Measurements from ENCODE around the gene SNX8.

Gene SNX8

DNA sequence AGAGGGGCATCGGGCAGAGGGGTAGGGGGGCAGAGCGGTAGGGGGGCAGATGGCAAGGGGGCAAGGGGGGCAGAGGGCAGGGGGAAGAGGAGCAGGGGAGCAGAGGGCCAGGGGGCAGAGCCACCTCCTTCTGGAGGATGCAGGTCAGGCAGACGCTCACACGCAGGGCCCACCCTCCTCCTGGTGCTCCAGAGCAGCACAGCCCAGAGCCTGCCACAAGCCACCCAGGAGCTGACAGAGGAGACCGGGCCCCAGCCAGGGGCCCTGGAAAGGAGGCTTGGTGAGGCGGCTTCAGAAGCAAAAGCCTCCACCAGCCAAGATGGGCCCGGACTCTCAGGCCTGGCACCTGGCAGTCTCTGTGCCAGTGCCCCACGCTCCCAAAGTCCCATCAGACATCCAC lies 94.6 kb downstream of the SNX8 start:
- no peak for DNase-seq

GRCh38 chr7:2219136-2219535 lies 95.1 kb downstream of the SNX8 start:
- no peak for DNase-seq

DNA sequence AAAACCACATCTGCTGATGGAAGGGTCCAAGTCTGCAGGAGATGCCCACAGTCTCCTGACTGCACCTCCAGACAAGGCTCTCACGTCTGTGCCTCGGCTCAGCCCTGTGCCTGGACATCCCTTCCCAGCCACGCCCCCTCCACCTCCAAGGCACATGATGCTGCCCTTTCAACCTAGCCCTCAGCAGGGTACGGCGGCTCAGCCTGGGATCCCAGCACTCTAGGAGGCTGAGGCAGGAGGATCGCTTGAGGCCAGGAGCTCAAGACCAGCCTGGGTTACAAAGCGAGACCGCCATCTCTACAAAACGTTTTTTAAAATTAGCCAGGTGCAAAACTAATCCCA lies 95.8 kb downstream of the SNX8 start:
- no peak for DNase-seq

DNA sequence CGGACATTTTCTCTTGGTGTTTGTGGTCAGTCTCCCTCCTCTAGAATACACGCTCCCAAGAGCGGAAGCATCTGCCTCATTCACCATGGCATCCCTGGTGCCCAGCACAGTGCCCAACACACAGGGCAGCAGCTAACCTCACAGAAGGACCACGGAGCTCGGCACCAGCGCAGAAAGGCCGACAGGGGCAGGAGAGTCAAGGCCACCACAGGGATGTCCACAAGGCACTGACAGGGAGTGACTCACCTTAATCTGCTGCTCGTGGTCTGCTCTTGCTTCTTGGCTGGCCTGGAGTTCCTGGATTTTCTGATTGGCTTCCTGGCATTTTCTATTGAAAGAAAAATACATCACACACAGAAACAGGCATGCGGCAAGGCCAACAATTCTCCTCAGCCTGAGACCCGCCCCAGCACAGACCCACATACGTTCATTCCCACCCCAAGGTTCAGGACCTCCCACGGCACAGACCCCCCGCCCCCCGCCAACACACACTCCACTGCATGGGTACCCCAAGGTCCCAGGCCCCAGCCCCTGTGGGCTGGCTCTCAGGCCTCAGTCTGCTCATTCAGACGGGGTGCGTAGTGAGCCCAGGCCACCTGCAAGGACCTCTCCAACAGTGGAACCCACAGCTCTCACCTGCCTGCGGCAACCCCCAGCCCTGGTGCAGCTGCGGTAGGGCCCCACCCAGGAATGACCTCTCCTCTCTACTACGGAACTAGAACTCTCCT lies 96.4 kb downstream of the SNX8 start:
- DNase-seq, result no peak

- no peak for DNase-seq
Measured at GRCh38 chr7:2217206-2217605, 97.0 kb downstream of the SNX8 start.

DNA sequence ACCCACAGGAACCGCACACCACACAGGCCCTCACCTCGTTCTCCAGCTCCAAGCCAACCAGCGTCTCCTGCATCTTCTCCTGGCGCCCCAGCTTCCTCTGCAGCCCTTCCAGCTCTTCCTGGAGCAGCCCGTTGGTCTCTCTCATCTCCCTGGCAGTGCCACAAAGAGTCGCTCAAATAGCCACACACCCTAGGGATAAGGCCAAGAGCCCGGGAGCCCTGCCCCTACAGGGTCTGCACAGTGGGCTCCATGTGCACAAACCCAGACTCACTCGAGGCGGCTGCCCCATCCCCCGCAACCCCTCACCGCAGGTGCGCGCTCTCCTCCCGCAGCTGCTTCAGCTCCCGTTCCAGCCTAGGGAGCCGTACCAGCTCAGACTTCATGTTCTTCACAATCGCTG lies 98.4 kb downstream of the SNX8 start:
- no peak for DNase-seq

DNA sequence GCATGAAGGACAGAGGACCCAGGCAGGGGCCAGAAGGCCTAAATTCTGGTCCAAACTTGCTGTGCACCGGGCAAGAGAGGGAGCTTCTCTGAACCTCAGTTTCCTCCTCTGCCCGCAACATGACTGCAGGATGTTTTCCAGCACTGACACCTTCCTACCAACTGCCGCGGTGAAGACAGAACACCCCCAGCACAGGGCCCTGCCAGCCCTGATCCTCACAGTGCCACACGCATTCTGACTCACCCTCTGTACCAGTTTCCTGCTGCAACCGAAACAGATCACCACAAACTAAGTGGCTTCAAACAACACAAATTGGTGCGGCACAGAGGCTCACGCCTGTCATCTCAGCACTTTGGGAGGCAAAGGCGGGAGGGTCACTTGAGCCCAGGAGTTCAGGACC lies 99.6 kb downstream of the SNX8 start:
- DNase-seq, result no peak

DNA sequence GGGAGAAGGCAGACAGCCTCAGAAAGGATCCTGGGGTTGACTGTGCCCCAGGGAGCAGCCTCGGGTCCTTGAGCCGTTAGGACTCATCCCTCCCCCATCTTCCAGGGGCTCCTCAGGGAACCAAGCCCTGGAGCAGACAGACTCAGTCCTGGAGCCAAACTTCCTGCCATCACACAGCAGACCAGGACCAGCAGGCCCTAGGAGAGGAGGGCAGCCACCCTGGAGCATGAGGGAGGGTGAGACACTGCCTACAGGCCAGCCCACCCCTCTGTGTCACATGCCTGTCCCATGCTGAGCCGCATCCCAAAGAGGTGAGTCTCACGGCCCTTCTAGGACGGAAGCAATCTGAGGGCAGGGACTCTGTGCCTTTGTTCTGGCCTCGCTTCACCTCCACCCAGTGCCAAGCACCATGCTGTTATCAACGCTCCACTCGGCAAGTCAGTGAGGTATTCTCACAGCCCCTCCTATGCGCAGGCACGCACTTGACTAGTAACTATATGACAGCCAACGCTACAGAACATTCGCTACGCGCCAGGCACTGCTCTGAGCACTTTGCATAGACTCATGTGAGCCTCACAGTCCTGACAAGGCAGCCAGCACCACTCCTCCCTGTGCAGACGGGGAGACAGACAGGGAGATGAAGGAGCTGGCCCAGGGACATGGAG lies 100.6 kb downstream of the SNX8 start:
- DNase-seq, result no peak

- no peak for DNase-seq
Measured at GRCh38 chr7:2212906-2213305, 101.3 kb downstream of the SNX8 start.

GRCh38 chr7:2211926-2212325 lies 102.3 kb downstream of the SNX8 start:
- no peak for DNase-seq

DNA sequence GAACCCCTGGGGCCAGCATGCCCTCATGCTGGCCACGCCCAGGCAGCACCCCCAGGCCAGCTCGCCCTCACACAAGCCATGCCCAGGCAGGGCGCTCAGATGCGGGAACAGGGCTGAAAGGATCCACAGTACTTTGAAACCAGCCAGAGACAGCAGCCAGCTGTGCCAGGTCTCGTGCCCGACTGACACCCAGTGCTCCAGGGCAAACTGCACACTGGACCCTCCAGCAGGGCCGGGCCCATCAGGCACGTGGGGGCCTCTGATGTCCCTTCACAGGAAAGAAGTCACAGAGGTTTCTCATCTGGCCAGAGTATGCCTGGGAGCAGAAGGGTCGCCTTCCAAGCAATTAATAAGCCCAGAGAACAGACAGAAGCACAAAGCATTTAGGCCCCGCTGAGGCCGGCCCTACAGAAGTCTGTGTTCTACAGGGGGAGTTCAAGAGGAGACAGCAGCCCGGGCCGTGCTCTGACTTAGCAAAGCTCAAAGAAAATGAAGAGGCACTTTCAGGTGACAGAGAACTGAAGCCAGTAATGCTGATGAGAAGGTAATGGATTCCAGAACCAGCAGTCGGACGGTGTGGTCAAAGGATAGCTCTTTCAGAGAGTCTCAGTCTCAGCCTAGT lies 102.9 kb downstream of the SNX8 start:
- no peak for DNase-seq

DNA sequence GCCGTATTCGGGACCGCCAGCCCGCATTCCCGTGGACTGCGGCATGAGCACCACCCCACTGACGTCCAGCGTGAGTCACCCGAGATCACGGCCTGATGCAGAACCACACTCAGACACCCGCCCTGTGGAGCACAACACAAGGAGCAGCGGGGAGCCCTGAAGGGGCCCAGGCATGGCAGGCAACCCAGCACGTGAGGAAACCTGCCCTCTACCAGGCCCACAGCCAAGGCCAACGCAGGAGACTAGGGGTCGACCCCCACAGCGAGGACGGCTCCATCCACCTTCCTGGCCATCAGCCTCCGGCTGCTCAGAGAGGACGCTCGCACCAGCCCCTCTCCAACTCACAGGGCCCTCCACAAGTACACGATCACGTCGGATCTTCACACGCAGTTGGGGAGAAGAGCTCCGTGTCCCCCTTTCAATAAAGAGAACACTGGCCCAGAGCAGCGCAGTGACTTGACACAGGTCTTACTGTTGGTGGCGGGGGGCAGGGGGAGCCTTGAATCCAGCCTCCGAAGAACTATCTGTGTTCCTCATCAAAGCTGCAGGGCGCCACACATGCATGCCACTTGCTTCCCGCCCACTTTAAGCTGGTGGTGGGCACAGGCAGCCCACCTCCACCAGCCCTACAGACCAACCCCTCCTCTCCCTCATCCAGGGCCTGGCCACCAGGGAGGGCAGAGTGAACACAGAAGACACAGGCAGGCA lies 103.5 kb downstream of the SNX8 start:
- DNase-seq, result no peak

DNA sequence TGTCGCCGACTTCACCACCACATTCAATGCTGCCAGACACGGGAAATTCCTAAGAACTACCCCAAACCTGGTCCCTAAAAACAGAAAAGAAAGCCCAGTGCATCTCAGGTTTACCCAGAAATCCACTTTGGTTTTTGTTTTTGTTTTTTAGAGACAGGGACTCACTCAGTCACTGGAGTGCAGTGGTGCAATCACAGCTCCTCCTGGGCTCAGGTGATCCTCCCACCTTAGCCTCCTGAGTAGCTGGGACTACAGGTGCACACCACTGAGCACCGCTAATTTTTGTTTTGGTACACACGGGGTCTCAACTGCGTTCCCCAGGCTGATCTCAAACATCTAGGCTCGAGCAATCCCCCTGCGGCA lies 104.3 kb downstream of the SNX8 start:
- DNase-seq, result no peak

DNA sequence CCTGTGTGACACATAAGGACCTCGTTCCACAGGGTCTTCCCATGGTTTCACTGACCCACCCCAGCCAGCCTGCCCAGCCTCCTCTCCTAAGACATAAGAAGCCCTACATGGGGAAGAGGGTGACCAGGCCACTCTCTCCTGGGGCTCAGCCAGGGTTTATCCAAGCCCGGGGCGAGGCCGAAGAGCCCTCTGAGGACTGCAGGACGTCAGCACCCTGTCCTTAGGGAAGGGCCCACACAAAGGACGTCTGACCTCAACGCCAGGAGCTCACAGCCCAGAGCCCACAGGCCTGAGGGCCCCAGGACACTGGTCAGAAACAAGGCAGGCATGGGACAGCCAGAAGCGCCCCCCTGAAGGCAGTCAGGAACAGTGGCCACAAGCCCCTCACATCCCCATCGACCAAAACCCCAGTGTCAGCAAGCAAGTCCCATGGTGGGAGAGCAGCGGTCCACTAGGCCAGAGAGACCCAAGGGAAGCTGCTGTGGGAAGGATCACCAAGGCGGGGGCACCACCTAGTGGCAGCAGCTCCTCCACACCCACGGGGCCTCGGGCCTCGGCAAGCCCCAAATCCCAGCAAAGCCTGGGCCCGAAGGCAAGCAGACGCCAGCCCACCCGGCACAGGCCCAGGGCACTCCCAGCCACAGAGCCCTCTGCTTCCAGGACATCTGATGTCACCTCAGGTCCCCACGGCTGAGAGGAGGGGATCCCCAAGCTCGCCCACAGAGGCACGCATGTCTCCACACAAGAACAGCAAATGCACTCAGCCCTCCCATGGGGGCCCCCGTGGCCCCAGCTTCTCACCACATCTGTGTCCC lies 104.9 kb downstream of the SNX8 start:
- peak; percentile 1 to 15 for DNase-seq

- no peak for DNase-seq
Measured at GRCh38 chr7:2208712-2209111, 105.5 kb downstream of the SNX8 start.

DNA sequence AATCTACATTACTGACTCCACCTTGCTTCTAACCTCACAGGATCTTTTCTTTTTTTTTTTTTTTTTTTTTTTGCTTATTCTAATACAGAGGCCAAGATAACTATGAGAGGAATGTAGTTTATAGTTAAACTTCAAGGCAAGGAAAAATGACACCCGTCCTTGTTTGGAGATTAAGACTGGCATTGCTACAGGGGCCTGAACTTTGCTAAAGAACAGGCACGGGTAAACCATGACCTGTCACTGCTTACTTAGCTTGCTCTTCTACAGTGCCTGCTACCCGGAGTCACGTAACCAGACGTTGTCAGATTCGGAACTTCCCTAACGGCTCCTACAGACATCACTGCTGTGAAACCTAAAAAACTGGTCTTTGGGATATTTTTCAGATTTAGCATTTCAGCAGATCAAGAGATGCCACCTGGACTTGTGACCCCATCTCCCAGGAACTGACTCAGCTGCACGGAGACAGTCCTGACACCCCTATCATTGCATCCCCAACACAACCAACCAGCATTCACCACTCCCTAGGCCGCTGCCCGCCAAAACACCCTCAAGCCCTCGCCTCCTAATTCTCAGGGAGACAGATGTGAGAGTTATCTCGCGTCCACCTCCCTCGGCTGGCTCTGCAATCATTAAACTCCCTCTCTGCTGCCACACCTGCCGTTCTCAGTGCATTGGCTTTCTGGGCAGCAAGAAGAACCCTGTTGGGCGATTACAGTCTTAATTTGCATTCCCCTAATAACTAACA lies 109.0 kb downstream of the SNX8 start:
- no peak for DNase-seq

DNA sequence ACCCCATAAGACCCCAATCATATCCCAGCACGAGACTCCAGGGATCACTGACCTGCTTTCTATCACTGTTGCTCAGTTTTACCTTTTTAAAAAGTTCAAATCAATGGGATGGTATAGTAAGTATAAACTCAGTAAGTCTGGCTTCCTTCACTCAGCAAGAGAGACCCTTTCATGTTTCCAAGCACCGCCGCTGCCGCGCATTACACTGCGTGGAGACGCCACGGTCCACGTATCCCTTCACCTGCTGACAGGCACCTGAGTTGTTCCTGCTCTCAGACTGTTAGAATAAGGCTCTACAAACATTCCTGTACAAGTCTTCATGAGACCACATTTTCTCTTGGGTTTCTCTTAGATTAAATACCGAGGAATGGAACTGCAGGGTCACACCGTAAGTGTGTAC lies 109.8 kb downstream of the SNX8 start:
- no peak for DNase-seq

DNA sequence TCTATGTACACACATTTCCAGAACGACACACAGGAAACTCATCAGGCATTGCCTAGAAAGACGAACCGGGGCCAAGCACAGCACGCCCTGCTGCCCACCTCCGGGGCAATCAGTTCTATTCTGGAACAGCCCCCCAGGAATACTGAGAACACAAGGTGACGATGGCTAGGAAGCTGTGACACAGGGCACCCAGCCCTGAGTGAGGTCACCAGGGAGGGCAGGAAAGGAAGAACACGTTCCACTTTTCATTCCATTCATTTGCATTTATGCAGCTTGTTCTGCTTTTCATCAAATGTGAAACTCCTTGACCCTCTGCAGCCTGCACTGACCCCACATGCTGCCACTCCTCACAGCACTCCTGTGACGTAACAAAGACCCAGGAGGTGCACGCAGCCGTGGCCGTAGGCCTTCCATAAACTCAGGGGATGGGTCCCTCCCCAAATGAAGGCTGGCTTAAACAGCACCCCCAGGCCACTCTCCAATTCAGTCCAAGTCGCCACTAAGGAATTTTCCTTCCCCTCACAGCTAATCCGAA lies 110.4 kb downstream of the SNX8 start:
- no peak for DNase-seq

DNA sequence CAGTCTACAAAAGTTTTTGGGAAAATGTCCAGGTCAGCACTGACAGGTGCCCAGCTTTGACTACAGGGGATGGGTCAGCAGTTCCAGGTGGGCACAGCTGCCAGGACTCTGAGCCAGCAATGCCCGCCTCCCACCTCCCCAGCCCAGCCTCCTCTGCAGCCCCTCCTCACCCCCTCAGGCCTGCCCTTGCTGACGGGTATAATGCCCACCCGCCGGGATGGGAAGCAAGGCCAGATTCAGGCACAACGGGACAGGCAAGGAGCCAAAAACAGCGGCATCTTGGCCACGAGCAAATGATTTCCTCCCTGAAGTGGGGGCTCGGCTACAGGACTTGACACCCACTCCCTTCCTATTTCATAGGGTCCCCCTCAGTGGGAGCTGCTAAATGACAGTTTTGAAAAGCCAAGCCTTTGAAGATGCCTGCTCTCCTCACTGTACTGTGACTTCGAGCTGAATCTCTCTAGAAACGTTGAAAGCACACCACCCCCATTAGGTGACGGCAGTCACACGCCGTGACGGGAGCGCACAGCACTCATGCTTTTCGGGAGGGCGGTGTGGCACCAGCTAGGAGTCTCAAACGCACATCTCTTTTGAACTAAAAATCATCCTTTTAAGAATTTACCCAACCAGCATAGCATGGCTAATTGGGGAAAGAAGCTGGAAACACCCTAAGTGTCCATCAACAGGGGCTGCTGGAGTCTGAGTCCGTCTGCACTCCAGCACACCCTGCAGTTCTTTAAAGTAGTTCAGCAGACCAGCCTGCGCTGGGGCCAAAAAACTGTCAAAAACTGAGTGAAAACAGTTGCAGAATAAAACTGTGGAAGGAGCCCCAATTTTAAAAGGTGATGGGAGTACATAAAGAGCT lies 111.1 kb downstream of the SNX8 start:
- DNase-seq, result no peak

GRCh38 chr7:2202361-2202761 lies 111.9 kb downstream of the SNX8 start:
- DNase-seq, result no peak

Data from AML-193 (cell line).